ENCODE data around the gene PLEKHN1. TPM values are rescaled to one million over a fixed set of nuclear protein-coding genes. Genes with fewer than 3 reads are reported as not detected.

Gene PLEKHN1
- polyA plus RNA-seq, 1 experiment: 0.88 TPM

- no peak for TF ChIP-seq CTCF (IDR thresholded peaks at IDR 0.05; ENCODE audit: insufficient read depth, low read depth, low read length)
- H3K27me3 ChIP-seq (ENCODE audit: control insufficient read depth, insufficient read depth, low read length): no peaks in the 10 kb centered on the region; the same call in 1 of the 2 replicates
- H3K36me3 ChIP-seq (ENCODE audit: control insufficient read depth, insufficient read depth, low read length): peaks cover 52% of the 10 kb centered on the region
- DNase-seq (ENCODE audit: low read depth): no peak
- ChIA-PET CTCF (no interaction called here), POLR2A (no interaction called here)
- H3K4me3 ChIP-seq (ENCODE audit: low read depth, low read length): no peak overlapping the region
These were observed 11.4 kb upstream of the PLEKHN1 start for GRCh38 chr1:954927-955326.

GRCh38 chr1:955474-955873 is 10.8 kb upstream of the PLEKHN1 start:
- ChIA-PET POLR2A (no interaction called here), CTCF (no interaction called here)
- DNase-seq (ENCODE audit: low read depth): no peak
- Histone ChIP-seq H3K27me3 (ENCODE audit: control insufficient read depth, insufficient read depth, low read length) (no peaks in the 10 kb centered on the region; the same call in 1 of the 2 replicates), H3K4me3 (ENCODE audit: low read depth, low read length) (no peak overlapping the region), H3K36me3 (ENCODE audit: control insufficient read depth, insufficient read depth, low read length) (peaks cover 47% of the 10 kb centered on the region)
- no peak for TF ChIP-seq CTCF (IDR thresholded peaks at IDR 0.05; ENCODE audit: insufficient read depth, low read depth, low read length)

- Histone ChIP-seq H3K27me3 (ENCODE audit: control insufficient read depth, insufficient read depth, low read length) (no peaks in the 10 kb centered on the region; the same call in 1 of the 2 replicates), H3K36me3 (ENCODE audit: control insufficient read depth, insufficient read depth, low read length) (peaks cover 39% of the 10 kb centered on the region), H3K4me3 (ENCODE audit: low read depth, low read length) (no peak overlapping the region)
- no peak for TF ChIP-seq CTCF (IDR thresholded peaks at IDR 0.05; ENCODE audit: insufficient read depth, low read depth, low read length)
- no peak for DNase-seq (ENCODE audit: low read depth)
- POLR2A ChIA-PET: no interaction called here
- CTCF ChIA-PET: no interaction called here
These were observed 9.6 kb upstream of the PLEKHN1 start for GRCh38 chr1:956636-957035.

- DNase-seq (ENCODE audit: low read depth): no peak
- no peaks in the 10 kb centered on the region; the same call in 1 of the 2 replicates for H3K27me3 ChIP-seq (ENCODE audit: control insufficient read depth, insufficient read depth, low read length)
- no peak for TF ChIP-seq CTCF (IDR thresholded peaks at IDR 0.05; ENCODE audit: insufficient read depth, low read depth, low read length)
- H3K4me3 ChIP-seq (ENCODE audit: low read depth, low read length): peak within 1 kb of the TSS; percentile 89
- ChIA-PET POLR2A (no interaction called here), CTCF (interaction anchor here (1.0 to 1.3 kb wide), 3 partner anchors 21 to 36 kb away, joined by 3 to 6 read pairs (median 3); no protein-coding TSS in a partner anchor)
- H3K36me3 ChIP-seq (ENCODE audit: control insufficient read depth, insufficient read depth, low read length): peaks cover 32% of the 10 kb centered on the region
These were observed 7.2 kb upstream of the PLEKHN1 start, which contains the start of gene NOC2L for GRCh38 chr1:958823-959730. Gene NOC2L, minus strand, starts transcription at chr1:959256. Its CDS starts 16 bp downstream, at chr1:959240.

- DNase-seq (ENCODE audit: low read depth): no peak
- peak overlapping the region; percentile 73 for H3K4me3 ChIP-seq (ENCODE audit: low read depth, low read length)
- ChIA-PET CTCF (interaction anchor here (1.0 to 1.3 kb wide), 3 partner anchors 21 to 37 kb away, joined by 3 to 6 read pairs (median 3); no protein-coding TSS in a partner anchor), POLR2A (no interaction called here)
- no peak for TF ChIP-seq CTCF (IDR thresholded peaks at IDR 0.05; ENCODE audit: insufficient read depth, low read depth, low read length)
- H3K27me3 ChIP-seq (ENCODE audit: control insufficient read depth, insufficient read depth, low read length): no peaks in the 10 kb centered on the region; the same call in 1 of the 2 replicates
- peaks cover 27% of the 10 kb centered on the region for H3K36me3 ChIP-seq (ENCODE audit: control insufficient read depth, insufficient read depth, low read length)
These were observed 6.4 kb upstream of the PLEKHN1 start for GRCh38 chr1:959731-960362.
